PC-3 (cell line): ENCODE results near the gene BICD2. TPM values are rescaled to one million over a fixed set of nuclear protein-coding genes. Genes with fewer than 3 reads are reported as not detected.
"Not testable (repeated sequence)": the region's sequence is repeated elsewhere in the genome, so short reads cannot be mapped to it uniquely, and the experiment has no call there.

ENCODE experiments used
- ATAC-seq: fragments of 200-7000 bp; cut with Tn5 transposase; 2 replicates; pipeline ENCODE4 v1.9.1; 2020; ENCODE audit warnings: mild to moderate bottlenecking, moderate library complexity
- BruUV-seq: library from RNA; stranded (reverse); fragments of 400-500 nt; replicated peaks from 2 replicates; lab custom pipeline; 2021; lab: Mats Ljungman, UMichigan
- CTCF ChIA-PET: fragments of 300-600 bp; sonication (Branson Sonifier 250); formaldehyde crosslinking; loops from one replicate; lab custom pipeline; 2022; ENCODE audit warnings: antibody characterized with exemption; lab: Charles Lee
- POLR2A ChIA-PET: fragments of 300-600 bp; sonication (Branson Sonifier 250); formaldehyde crosslinking; loops from one replicate; lab custom pipeline; 2022; ENCODE audit warnings: antibody characterized with exemption; ENCODE audit not compliant: unreplicated experiment; lab: Charles Lee
- DNase-seq: peaks from one replicate; pipeline ENCODE4 v3.0.0-alpha.2; 2015
- H2AFZ ChIP-seq: fragments of 300-600 bp; sonication (generic); 2 replicates; pipeline ENCODE4 v1.6.0; 2016; ENCODE audit warnings: antibody characterized with exemption, low read length
- H3F3A ChIP-seq: fragments of 300-600 bp; sonication (generic); one replicate; pipeline ENCODE4 v1.6.0; 2017; ENCODE audit warnings: antibody characterized with exemption, low read length, control low read depth, mild to moderate bottlenecking; ENCODE audit not compliant: unreplicated experiment
- H3K27ac ChIP-seq: fragments of 300-600 bp; sonication (generic); 2 replicates; pipeline ENCODE4 v1.5.1; 2016; ENCODE audit warnings: mild to moderate bottlenecking, low read length
- H3K27me3 ChIP-seq: fragments of 300-600 bp; sonication (generic); 2 replicates; pipeline ENCODE4 v1.6.1; 2016; ENCODE audit warnings: low read length, mixed read lengths
- H3K36me3 ChIP-seq: fragments of 300-600 bp; sonication (generic); 2 replicates; pipeline ENCODE4 v1.6.1; 2016; ENCODE audit warnings: low read depth, mixed run types, low read length, mixed read lengths
- H3K4me1 ChIP-seq: fragments of 300-600 bp; sonication (generic); 2 replicates; pipeline ENCODE4 v1.5.1; 2016; ENCODE audit warnings: low read length; ENCODE audit not compliant: insufficient read depth
- H3K4me2 ChIP-seq: fragments of 300-600 bp; sonication (generic); 2 replicates; pipeline ENCODE4 v1.6.0; 2016; ENCODE audit warnings: low read length
- H3K4me3 ChIP-seq: fragments of 300-600 bp; sonication (generic); 2 replicates; pipeline ENCODE4 v1.5.1; 2016; ENCODE audit warnings: mild to moderate bottlenecking, low read length, mixed read lengths
- H3K79me2 ChIP-seq: fragments of 300-600 bp; sonication (generic); 2 replicates; pipeline ENCODE4 v1.6.1; 2017; ENCODE audit warnings: low read length, mixed read lengths
- H3K9ac ChIP-seq: fragments of 300-600 bp; sonication (generic); 2 replicates; pipeline ENCODE4 v1.6.0; 2016; ENCODE audit warnings: mild to moderate bottlenecking, low read length
- H3K9me2 ChIP-seq: fragments of 300-600 bp; sonication (generic); replicated peaks from 2 replicates; pipeline ENCODE4 v1.6.1; 2016; ENCODE audit warnings: mixed run types, low read length, mixed read lengths
- H3K9me3 ChIP-seq: fragments of 300-600 bp; sonication (generic); 2 replicates; pipeline ENCODE4 v1.6.1; 2016; ENCODE audit warnings: low read length, mixed read lengths
- H4K20me1 ChIP-seq: fragments of 300-600 bp; sonication (generic); 2 replicates; pipeline ENCODE4 v1.6.1; 2016; ENCODE audit warnings: low read length, mixed read lengths
- EZH2 ChIP-seq: fragments of 300-600 bp; sonication (generic); IDR thresholded peaks from one replicate; pipeline ENCODE4 v1.6.1; 2017; ENCODE audit warnings: antibody characterized with exemption, mild to moderate bottlenecking, low read length; ENCODE audit not compliant: unreplicated experiment
- EZH2phosphoT487 ChIP-seq: fragments of 300-600 bp; sonication (generic); IDR thresholded peaks from 2 replicates; pipeline ENCODE4 v1.6.1; 2018; ENCODE audit warnings: mild to moderate bottlenecking, antibody characterized with exemption, low read length, borderline replicate concordance
- intact Hi-C: fragments of 100-400 bp; cut with micrococcal nuclease; formaldehyde crosslinking; loops from 2 replicates; pipeline ENCODE4 v1.9.0; 2023
- total RNA-seq: library from RNA; depleted of rRNA; stranded (reverse); fragments of >200 nt; gene quantifications from 2 replicates; pipeline ENCODE4 v1.2.3, GENCODE V29; 2014
- TF ChIP-seq, protein P1 (sequence below): fragments of 300-600 bp; sonication (generic); conservative IDR thresholded peaks from 2 replicates; pipeline ENCODE4 v1.5.1; 2017; ENCODE audit warnings: antibody characterized with exemption, low read depth, mild to moderate bottlenecking, low read length

BICD2 gene
- total RNA-seq, 1 experiment from 2014 or later: 26.3 TPM

DNA sequence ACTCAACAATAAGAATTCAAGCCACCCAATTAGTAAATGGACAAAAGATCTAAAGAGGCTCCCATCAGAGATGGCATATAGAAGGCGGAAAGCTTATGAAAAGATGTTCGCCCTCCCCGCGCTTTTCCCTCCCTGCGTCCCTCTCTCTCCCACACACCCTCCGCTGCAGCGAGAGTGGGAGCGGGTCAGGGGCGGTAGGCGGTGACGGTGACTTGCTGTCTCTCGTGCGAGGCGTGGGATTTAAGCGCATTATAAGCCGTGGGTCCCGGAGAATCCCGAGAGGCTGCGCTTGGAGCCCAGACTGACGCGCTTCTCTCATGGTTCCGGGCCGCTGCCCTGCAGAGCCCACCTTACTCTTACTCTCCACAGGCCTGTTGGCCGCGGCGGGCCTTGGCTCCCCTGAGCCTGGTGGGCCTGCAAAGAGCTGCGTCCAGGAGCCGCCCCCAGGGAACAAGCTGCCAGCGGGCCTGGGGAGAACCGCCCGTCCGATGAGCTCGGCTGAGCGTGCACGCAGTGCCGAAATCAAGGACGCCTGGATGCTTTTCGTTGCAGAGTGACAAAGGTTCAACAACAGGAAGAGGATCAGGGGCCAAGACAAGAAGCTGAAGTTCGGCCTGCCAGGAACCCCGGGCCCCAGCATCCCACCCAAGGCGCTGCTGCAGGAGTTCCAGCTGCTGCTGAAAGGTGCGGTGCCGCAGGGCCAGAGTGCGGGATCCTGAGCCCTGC, 42.6 kb upstream of the BICD2 start:
- BruUV-seq: no TSS peak
- H3K4me1 ChIP-seq: no peaks in the 10 kb centered on the region; the same call in 1 of the 2 replicates
- intact Hi-C loops: no loop called here
- H3K4me2 ChIP-seq: no peak overlapping the region
- peaks cover 32% of the 10 kb centered on the region for H3K27me3 ChIP-seq
- no peaks in the 10 kb centered on the region for H3K36me3 ChIP-seq
- H2AFZ ChIP-seq: no peak overlapping the region
- H3K9ac ChIP-seq: no peak overlapping the region
- ChIA-PET POLR2A (no interaction called here), CTCF (no interaction called here)
- H3K79me2 ChIP-seq: no peaks in the 10 kb centered on the region
- H4K20me1 ChIP-seq: no peaks in the 10 kb centered on the region
- no peaks in the 10 kb centered on the region for H3F3A ChIP-seq
- no peaks in the 10 kb centered on the region for H3K9me2 ChIP-seq
- no peak overlapping the region for H3K27ac ChIP-seq
- H3K4me3 ChIP-seq: no peak overlapping the region
- TF ChIP-seq, protein P1, sequence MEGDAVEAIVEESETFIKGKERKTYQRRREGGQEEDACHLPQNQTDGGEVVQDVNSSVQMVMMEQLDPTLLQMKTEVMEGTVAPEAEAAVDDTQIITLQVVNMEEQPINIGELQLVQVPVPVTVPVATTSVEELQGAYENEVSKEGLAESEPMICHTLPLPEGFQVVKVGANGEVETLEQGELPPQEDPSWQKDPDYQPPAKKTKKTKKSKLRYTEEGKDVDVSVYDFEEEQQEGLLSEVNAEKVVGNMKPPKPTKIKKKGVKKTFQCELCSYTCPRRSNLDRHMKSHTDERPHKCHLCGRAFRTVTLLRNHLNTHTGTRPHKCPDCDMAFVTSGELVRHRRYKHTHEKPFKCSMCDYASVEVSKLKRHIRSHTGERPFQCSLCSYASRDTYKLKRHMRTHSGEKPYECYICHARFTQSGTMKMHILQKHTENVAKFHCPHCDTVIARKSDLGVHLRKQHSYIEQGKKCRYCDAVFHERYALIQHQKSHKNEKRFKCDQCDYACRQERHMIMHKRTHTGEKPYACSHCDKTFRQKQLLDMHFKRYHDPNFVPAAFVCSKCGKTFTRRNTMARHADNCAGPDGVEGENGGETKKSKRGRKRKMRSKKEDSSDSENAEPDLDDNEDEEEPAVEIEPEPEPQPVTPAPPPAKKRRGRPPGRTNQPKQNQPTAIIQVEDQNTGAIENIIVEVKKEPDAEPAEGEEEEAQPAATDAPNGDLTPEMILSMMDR: no peak
- TF ChIP-seq EZH2 (no peak), EZH2phosphoT487 (no peak)
- ATAC-seq (no peak), DNase-seq (no peak)
- no peaks in the 10 kb centered on the region for H3K9me3 ChIP-seq

DNA sequence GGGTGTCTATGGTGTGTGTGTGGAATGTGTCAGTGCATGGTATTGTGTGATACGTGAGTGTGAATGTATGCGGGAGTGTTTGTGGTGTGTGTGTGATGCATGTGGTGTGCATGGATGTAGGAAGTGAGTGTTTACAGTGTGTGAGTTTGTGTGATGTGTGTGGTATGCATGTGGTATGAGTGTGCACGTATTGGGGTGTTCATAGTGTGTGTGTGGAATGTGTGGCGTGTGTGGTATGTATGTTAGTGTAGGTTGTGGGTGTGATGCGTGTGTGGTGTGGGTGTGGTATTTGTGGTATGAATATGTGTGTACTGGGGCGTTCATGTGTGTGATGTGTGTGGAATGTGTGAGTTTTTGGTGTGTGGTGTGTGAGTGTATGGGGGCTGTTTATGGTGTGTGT, 40.1 kb upstream of the BICD2 start:
- Histone ChIP-seq H2AFZ (no peak overlapping the region), H3K4me3 (no peak overlapping the region), H3K9me2 (no peaks in the 10 kb centered on the region), H3K9me3 (no peaks in the 10 kb centered on the region), H3K27ac (no peak overlapping the region), H4K20me1 (no peaks in the 10 kb centered on the region), H3K27me3 (peaks cover 20% of the 10 kb centered on the region), H3K4me1 (no peaks in the 10 kb centered on the region; the same call in 1 of the 2 replicates), H3K36me3 (no peaks in the 10 kb centered on the region), H3F3A (no peaks in the 10 kb centered on the region), H3K4me2 (no peak overlapping the region), H3K79me2 (no peaks in the 10 kb centered on the region), H3K9ac (no peak overlapping the region)
- no TSS peak for BruUV-seq
- ATAC-seq (no peak), DNase-seq (no peak)
- intact Hi-C loops: no loop called here
- CTCF ChIA-PET: no interaction called here
- POLR2A ChIA-PET: no interaction called here
- TF ChIP-seq, protein P1: no peak
- TF ChIP-seq EZH2phosphoT487: no peak
- TF ChIP-seq EZH2: no peak

DNA sequence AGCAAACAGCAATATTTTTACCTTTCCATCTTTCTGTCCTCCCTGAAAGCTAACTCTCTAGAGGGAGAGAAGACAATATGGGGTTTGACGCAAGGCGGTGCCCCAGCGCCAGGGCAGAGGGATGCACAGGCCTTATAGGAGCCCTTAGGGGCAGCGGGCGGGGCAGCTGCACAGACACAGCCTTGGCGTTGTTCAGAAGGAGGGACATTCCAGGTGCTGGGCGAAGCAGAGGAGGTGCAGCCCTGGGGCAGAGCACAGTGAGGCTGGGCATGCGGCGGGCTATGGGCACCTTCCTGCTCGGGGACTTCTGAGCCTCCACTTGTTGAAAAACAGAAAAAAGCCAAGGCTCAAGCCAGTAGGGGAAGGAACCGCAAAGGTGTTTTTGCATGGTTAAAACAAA, 33.7 kb upstream of the BICD2 start:
- no TSS peak for BruUV-seq
- Histone ChIP-seq H3K79me2 (no peaks in the 10 kb centered on the region), H3K4me3 (no peak overlapping the region), H3K4me2 (no peak overlapping the region), H4K20me1 (no peaks in the 10 kb centered on the region), H3K36me3 (no peaks in the 10 kb centered on the region), H3K9ac (no peak overlapping the region), H3K27me3 (peaks cover 29% of the 10 kb centered on the region), H3K4me1 (no peaks in the 10 kb centered on the region), H2AFZ (no peak overlapping the region), H3K27ac (no peak overlapping the region), H3K9me2 (no peaks in the 10 kb centered on the region), H3K9me3 (no peaks in the 10 kb centered on the region), H3F3A (no peaks in the 10 kb centered on the region)
- CTCF ChIA-PET: no interaction called here
- no peak for ATAC-seq
- no peak for DNase-seq
- POLR2A ChIA-PET: no interaction called here
- TF ChIP-seq, protein P1: no peak
- no peak for TF ChIP-seq EZH2
- no peak for TF ChIP-seq EZH2phosphoT487
- intact Hi-C loops: no loop called here

DNA sequence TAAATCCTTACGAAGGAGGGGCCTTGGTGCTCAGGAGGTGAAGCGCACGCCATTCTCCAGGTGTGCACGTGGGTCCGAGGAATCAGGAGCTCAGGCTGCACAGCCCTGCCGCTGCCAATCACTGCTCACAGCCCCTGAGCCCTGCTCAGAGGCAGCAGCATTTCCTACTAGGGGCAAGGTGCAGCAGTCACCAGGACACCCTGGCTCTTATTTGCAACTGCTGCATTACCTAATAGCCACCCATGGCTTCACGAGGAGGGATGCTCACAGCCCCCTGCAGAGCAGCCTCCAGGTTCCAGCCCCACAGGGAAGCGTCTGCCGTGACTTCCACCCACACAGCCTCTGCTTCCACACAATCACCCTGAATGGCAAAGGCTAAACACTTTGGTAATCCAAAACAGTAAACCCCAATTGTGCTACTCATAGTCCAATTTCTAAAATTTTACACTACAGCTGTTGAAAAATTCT, 31.7 kb upstream of the BICD2 start:
- peaks cover 29% of the 10 kb centered on the region for H3K27me3 ChIP-seq
- H3K79me2 ChIP-seq, H2AFZ ChIP-seq, H4K20me1 ChIP-seq, DNase-seq, H3K4me3 ChIP-seq, H3F3A ChIP-seq, H3K27ac ChIP-seq, H3K9me3 ChIP-seq, H3K36me3 ChIP-seq, BruUV-seq, ATAC-seq, H3K4me2 ChIP-seq, H3K9me2 ChIP-seq, intact Hi-C loops, H3K9ac ChIP-seq, POLR2A ChIA-PET, H3K4me1 ChIP-seq: not testable (repeated sequence)
- CTCF ChIA-PET: interaction anchor here (0.6 kb wide), 1 partner anchor 13 kb away, joined by 3 read pairs; no protein-coding TSS in a partner anchor
